OCI-LY3 (cell line): ENCODE data around the gene CTCFL.

Experiments used
- CTCF ChIP-seq: fragments of 200-600, 300-600 bp; sonication (generic); IDR thresholded peaks from 2 replicates; pipeline ENCODE4 v1.5.1; 2014; ENCODE audit warnings: antibody characterized with exemption, low read length, low read depth
- EZH2phosphoT487 ChIP-seq: fragments of 200-600 bp; shearing (Covaris generic); IDR thresholded peaks from 2 replicates; pipeline ENCODE4 v1.6.1; 2018; ENCODE audit warnings: antibody characterized with exemption, mixed run types, low read depth

DNA sequence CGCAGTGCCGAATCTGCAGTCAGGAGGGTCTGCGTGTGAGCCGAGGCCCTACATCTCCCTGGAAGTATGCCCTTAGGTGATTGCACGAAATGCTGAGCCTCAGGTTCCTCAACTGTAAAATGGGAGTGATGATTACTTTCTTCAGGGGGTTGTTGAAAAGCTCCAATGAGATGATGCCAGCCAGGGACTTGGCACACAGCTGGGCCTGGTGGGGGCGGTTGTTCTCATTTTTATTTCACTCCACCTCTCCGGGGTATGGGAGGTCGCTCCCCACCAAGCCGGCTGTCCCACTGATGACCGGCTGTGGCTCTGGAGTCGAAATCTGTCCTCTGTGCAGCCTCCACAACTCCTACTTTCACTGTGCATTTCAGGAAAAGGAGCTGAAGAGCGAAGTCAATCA is 44.0 kb upstream of the CTCFL start:
- TF ChIP-seq CTCF (no peak), EZH2phosphoT487 (no peak)
